HG03439 (cell line): ENCODE measurements around the gene IPMK.
A peak's percentile ranks its signal among the peaks of the same experiment; 100 is the strongest.
"Not testable (repeated sequence)": the region's sequence is repeated elsewhere in the genome, so short reads cannot be mapped to it uniquely, and the experiment has no call there.

Experiments used
- ATAC-seq: cut with Tn5 transposase; IDR thresholded peaks from one replicate; pipeline ENCODE4 v1.9.1; 2021; ENCODE audit warnings: mild to moderate bottlenecking, moderate library complexity; ENCODE audit not compliant: unreplicated experiment

The IPMK gene

DNA sequence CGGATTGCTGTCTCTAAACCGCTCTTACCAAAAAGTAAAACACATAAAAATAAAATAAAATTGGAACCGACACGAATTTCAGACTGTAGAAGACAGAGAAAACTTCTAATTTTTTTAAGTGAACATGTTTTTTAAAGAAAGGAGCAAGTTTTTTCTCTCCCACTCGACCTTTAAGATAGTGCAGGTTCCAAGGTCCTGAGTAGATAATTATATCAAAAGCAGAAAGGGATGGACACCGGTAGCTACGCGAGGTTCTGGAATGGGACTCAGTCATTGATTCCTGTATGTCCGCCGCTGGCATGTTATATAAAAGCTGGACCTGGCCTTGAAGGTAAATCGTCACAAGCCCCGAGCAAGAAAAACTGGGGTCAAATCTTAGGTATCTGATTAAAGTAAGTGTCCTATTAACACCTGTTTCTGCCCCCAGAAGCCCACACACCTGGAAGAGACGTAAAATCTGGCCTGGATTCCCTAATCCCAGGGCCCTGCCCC, 806 bp upstream of the IPMK start:
- peak; percentile 1 for ATAC-seq

GRCh38 chr10:58266826-58267712, 625 bp downstream of the IPMK start:
- peak; percentile 5 for ATAC-seq

DNA sequence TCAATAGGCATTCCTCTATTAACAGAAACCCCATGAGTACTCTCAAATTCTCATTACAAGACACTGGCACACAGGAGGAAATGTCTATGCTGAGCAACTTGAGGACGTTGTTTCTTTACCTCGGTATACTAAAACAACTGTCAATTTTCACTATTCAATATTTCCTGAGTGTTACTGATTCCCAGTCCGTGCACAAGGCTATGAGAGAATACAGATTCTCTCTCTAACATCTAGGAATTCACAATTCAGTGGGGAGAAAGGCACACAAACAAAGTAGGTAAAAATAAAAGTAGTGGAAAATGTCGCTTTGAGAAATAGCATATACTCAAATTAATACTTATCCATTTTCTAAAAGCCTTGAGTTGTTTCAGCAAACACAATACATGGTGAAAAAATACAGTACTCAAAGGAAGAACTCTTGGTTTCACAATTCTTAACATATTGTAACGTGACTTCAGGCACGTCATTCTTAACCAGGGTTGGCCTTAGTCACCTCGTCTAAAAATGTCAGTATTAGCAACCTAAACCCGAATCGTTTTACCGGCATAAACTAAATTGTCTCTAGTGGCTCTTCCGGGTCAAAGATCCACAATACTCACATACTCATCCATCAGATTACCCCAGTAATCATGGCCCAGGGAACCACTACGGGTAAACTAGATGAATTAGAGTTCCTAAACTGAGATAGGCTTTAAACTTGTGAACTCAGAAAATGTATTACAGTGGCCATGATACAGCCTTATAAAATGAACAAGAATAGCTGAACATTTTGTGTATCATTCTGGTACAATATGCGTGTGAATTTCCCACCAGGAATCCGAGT, 1.5 kb downstream of the IPMK start:
- ATAC-seq: no peak

- no peak for ATAC-seq
Observed at GRCh38 chr10:58265249-58265648, 2.4 kb downstream of the IPMK start.

- no peak for ATAC-seq
Observed at GRCh38 chr10:58264780-58265179, 2.9 kb downstream of the IPMK start.

DNA sequence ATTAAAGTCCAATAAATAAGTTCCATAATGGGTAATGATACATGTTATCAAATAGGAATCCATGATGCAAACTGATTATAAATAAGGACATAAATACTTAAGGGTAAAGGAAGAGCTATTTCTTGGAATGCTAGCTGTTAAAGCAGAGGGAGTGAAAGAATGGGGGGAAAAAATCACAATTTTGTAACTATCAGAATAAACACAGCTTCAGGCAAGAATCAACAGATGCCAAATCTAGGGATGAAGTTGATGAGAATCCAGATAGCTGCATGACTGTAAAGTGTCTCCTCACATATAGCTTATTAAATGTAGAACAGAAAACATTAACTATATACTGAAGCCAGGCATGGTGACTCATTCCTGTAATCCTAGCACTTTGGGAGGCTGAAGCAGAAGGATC, 4.9 kb downstream of the IPMK start:
- ATAC-seq: no peak

GRCh38 chr10:58260334-58260733, 7.4 kb downstream of the IPMK start:
- no peak for ATAC-seq

DNA sequence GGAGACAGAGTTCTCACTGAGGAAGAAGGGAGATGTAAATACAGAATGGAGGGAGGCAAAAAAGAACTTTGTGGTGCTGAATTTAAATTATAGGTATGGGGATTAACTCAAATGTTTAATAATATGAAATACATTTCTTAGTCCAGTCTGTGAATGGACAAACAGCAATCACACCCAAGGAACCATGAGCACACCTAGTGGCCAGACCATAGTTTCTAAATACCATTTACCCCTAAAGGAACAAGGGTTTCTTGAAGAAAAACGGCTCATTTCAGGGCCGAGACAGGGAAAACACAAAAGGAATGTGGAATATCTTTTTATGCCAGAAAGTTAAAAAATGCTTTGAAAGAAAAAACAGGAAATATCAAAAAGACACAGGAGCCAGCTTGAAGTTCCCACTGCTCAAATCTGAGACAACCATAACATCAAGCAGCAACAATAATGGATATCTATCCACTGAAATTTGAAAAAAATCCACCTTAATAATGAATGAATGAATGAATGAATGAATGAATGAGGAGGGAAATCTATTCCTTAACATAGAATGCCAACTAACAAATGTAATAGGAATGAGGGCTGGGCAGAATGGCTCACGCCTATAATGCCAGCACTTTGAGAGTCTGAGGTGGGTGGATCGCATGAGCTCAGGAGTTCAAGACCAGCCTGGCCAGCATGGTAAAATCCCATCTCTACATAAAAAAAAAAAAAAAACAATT, 8.6 kb downstream of the IPMK start:
- ATAC-seq: no peak

DNA sequence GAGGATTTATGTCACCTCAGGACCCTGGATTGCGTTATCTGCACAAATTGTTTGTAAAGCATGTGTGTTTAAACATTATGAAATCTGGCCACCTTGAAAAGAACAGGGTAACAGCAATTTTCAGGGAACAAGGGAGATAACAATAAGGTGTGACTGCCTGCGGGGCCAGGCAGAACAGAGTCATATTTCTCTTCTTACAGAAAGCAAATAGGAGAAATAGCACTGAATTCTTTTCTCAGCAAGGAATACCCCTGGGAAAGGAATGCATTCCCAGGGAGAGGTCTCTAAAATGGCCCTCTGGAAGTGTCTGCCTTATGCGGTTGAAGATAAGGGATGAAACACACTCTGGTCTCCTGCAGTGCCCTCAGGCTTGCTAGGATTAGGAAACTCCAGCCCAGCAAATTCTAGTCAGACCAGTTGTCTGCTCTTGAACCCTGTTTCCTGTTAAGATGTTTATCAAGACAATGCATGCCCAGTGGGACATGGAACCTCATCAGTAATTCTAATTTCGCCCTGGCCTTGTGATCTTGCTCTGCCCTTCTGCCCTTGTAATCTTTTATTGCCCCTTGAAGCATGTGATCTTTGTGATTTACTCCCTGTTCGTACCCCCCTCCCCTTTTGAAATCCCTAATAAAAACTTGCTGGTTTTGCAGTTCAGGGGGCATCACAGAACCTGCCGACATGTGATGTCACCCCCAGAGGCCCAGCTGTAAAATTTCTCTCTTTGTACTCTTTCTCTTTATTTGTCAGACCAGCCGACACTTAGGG, 11.5 kb downstream of the IPMK start:
- ATAC-seq: not testable (repeated sequence)

- no peak for ATAC-seq
Observed at GRCh38 chr10:58254644-58255043, 13.1 kb downstream of the IPMK start.

GRCh38 chr10:58253184-58253583, 14.5 kb downstream of the IPMK start:
- no peak for ATAC-seq

DNA sequence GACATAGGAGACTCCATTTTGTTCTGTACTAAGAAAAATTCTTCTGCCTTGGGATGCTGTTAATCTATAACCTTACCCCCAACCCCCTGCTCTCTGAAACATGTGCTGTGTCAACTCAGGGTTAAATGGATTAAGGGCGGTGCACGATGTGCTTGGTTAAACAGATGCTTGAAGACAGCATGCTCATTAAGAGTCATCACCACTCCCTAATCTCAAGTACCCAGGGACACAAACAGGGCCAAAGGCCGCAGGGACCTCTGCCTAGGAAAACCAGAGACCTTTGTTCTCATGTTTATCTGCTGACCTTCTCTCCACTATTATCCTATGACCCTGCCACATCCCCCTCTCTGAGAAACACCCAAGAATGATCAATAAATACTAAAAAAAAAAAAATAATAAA, 23.0 kb downstream of the IPMK start:
- ATAC-seq: not testable (repeated sequence)

DNA sequence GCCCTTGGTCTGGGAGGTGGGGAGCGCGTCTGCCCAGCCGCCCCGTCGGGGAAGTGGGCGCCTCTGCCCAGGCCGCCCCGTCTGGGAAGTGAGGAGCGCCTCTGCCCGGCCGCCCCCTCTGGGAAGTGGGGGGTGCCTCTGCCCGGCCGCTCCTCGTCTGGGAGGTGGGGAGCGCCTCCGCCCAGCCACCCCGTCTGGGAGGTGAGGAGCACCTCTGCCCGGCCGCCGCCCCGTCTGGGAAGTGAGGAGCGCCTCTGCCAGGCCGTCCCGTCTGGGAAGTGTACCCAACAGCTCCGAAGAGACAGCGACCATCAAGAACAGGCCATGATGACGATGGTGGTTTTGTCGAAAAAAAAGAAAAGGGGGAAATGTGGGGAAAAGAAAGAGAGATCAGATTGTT, 23.5 kb downstream of the IPMK start:
- ATAC-seq: not testable (repeated sequence)

- ATAC-seq: not testable (repeated sequence)
Observed at GRCh38 chr10:58243801-58244200, 23.9 kb downstream of the IPMK start.

GRCh38 chr10:58243269-58243668, 24.4 kb downstream of the IPMK start:
- ATAC-seq: no peak

DNA sequence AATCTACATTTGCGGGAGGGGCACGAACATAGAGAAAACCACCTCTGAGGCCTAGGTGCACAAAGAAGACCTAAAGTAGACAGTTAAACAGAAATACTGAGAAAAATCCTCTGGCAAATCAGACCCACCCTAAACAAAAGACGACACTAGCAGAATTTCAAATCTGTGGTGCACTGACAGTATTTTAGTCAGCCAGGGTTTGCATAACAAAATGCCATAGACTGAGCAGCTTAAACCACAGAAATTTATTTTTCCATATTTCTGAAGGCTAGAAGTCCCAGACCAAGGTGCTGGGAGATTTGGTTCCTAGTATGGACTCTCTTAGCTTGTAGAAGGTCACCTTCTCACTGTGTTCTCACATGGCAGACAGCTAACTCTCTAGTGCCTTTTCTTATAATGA, 26.3 kb downstream of the IPMK start:
- no peak for ATAC-seq

DNA sequence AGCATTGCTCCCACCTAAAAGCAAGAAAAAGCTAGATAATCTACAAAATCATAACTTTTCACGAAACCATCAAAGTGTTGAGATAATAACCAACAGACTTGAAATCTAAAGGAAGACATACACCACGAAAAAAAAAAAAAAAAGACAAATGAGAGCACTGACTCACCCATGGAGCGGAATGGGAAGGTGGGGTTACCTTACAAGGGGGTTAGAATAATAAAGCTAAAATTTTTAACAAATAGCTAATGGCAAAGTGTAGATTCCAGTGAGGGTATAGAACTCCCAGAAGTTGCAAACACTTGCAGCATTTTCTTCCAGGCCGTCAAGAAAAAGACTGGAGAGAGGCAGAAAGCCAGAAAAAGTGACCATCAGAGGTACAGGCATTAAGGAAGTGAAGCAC, 27.2 kb downstream of the IPMK start:
- no peak for ATAC-seq

DNA sequence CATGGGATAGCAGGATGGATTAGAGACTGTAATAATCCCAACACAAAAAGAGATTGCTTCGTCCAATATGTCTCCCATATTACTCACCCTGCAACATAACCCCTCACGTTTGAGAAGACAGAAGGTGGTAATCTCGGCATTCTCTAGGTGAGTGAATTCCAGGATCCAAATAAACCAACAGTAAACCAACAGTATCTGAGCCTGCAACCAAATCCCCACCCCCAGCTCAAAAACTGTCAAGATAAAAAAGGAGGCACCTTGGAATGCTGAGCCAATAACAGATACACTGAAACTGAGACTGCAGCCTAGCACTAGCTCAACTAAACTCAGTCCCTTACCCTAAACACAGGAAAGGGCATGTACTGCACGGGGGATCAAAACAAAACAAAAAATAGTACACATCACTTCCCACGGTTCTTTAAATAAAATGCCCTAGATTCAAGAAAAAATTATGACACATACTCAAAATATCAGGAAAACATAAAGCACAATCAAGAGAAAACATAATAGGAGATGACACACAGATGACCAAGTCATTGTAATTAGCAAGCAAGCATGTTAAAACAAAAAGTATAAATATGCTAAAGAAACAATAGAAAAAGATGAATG, 28.0 kb downstream of the IPMK start:
- no peak for ATAC-seq

DNA sequence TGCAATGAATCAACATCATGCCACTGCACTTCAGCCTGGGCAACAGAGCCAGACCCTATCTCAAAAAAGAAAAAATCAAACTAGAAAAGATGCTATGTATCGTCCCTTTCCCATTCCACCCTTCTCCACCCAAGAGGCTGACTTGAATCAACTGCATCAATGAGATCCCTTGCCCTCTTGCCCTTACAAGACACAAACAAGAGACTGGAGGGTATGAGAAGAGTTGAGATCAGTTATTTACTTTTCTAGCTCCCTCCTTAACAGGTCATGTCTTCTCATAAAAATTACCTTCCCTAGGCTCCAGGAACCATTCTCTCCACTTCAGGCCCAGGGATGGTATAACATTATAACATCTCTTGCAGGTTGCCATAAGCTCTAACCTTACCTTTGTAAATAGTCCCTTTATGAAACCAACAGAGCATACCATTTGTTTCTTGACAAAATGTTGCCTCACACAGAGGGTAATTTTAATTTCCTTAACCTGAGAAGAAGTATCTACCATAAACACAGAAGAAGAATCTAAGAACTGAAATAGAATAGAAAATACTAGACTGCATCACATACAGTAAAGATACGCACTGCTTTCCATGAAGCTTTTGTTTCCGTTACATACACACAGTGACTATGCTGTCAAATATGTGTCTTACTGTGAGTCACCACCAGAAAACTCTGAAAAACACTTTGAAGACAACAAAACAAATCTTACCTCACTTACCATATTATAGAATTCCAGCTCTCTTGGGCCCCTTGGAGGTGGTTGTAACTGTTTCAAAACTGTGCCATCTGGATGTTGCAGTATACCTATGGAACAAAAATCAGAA, 30.5 kb downstream of the IPMK start:
- no peak for ATAC-seq
